Upper lobe of left lung (tissue), 4 donors: Measurements from ENCODE around the gene ANKRD17.

Experiments used
- CTCF ChIP-seq, 6 experiments: fragments of 450-650 bp in 4 of 6; fragments of 200-600 bp in 2 of 6; sonication (generic) in 2 of 6; IDR thresholded peaks; one replicate each; pipeline ENCODE4 v1.5.1; 2016 to 2019; ENCODE audit warnings: antibody characterized with exemption in 6 of 6
- POLR2A ChIP-seq, 4 donors: fragments of 450-650 bp; IDR thresholded peaks; one replicate each; pipeline ENCODE4 v1.5.1; 2016 to 2017; ENCODE audit warnings: antibody characterized with exemption in 4 of 4, mild to moderate bottlenecking in 2 of 4

GRCh38 chr4:73223258-73223650 is 35.3 kb downstream of the ANKRD17 start:
- TF ChIP-seq CTCF (IDR thresholded peaks at IDR 0.05) (no peak), POLR2A (IDR thresholded peaks at IDR 0.05) (no peak)
